HG03432 (cell line): Measurements from ENCODE around the gene NCBP2L.

Experiments
- ATAC-seq: cut with Tn5 transposase; IDR thresholded peaks from one replicate; pipeline ENCODE4 v1.9.1; 2021; ENCODE audit warnings: mild to moderate bottlenecking, moderate library complexity; ENCODE audit not compliant: unreplicated experiment

Gene NCBP2L

GRCh38 chrX:107777536-107777832, at the start of gene NCBP2L:
NCBP2L (plus strand) TSS chrX:107777733; CDS start chrX:107794221, 16,488 bp downstream.
- ATAC-seq, result no peak

GRCh38 chrX:107728371-107729099, 49.0 kb upstream of the NCBP2L start:
- no peak for ATAC-seq

GRCh38 chrX:107729558-107730297, 47.8 kb upstream of the NCBP2L start:
- ATAC-seq, result peak; percentile 95

- no peak for ATAC-seq
These were observed 47.3 kb upstream of the NCBP2L start for GRCh38 chrX:107730298-107730655.

GRCh38 chrX:107730991-107731766, 46.4 kb upstream of the NCBP2L start:
- ATAC-seq, result no peak

GRCh38 chrX:107731831-107732502, 45.6 kb upstream of the NCBP2L start:
- no peak for ATAC-seq

GRCh38 chrX:107733686-107734085, 43.8 kb upstream of the NCBP2L start:
- no peak for ATAC-seq

- no peak for ATAC-seq
These were observed 42.9 kb upstream of the NCBP2L start for GRCh38 chrX:107734646-107735045.

- no peak for ATAC-seq
These were observed 40.6 kb upstream of the NCBP2L start for GRCh38 chrX:107736781-107737531.

- no peak for ATAC-seq
These were observed 39.3 kb upstream of the NCBP2L start for GRCh38 chrX:107738272-107738671.

- no peak for ATAC-seq
These were observed 38.8 kb upstream of the NCBP2L start for GRCh38 chrX:107738768-107739167.

GRCh38 chrX:107739541-107739940, 38.0 kb upstream of the NCBP2L start:
- no peak for ATAC-seq

GRCh38 chrX:107741404-107741790, 36.1 kb upstream of the NCBP2L start:
- no peak for ATAC-seq

- ATAC-seq, result no peak
These were observed 34.8 kb upstream of the NCBP2L start for GRCh38 chrX:107742700-107743191.

- no peak for ATAC-seq
These were observed 33.5 kb upstream of the NCBP2L start for GRCh38 chrX:107743995-107744394.

GRCh38 chrX:107744868-107745267, 32.7 kb upstream of the NCBP2L start:
- ATAC-seq, result no peak

GRCh38 chrX:107747596-107748161, 29.9 kb upstream of the NCBP2L start:
- no peak for ATAC-seq

GRCh38 chrX:107748506-107748905, 29.0 kb upstream of the NCBP2L start:
- ATAC-seq, result no peak

- no peak for ATAC-seq
These were observed 27.3 kb upstream of the NCBP2L start for GRCh38 chrX:107750263-107750662.

- ATAC-seq, result no peak
These were observed 26.6 kb upstream of the NCBP2L start for GRCh38 chrX:107750861-107751445.
